GM12878 (cell line): ENCODE results near the gene PKP4. TPM values are rescaled to one million over a fixed set of nuclear protein-coding genes. Genes with fewer than 3 reads are reported as not detected.
"Not testable (repeated sequence)": the region's sequence is repeated elsewhere in the genome, so short reads cannot be mapped to it uniquely, and the experiment has no call there.

Experiments used
- ATAC-seq: fragments of 200-7000 bp; cut with Tn5 transposase; 3 replicates; pipeline ENCODE4 v1.9.1; 2020; ENCODE audit warnings: mild to moderate bottlenecking, moderate library complexity
- BruUV-seq: library from RNA; stranded (reverse); fragments of 400-500 nt; replicated peaks from 2 replicates; lab custom pipeline; 2021; lab: Mats Ljungman, UMichigan
- CTCF ChIA-PET: fragments of 300-600 bp; sonication (Branson Sonifier 250); formaldehyde crosslinking; extraction: SDS; loops from one replicate; lab custom pipeline; 2021; ENCODE audit warnings: inconsistent platforms; lab: Yijun Ruan, JAX
- POLR2A ChIA-PET: fragments of 350-600 bp; formaldehyde crosslinking; extraction: SDS; loops from one replicate; lab custom pipeline; 2021; ENCODE audit warnings: inconsistent platforms; lab: Charles Lee
- RAD21 ChIA-PET: fragments of 300-600 bp; sonication (Branson Sonifier 250); formaldehyde crosslinking; loops from one replicate; lab custom pipeline; 2023; ENCODE audit warnings: antibody characterized with exemption; ENCODE audit not compliant: unreplicated experiment; lab: Charles Lee
- SMC1A ChIA-PET: fragments of 300-600 bp; sonication (Branson Sonifier 250); formaldehyde crosslinking; loops from one replicate; lab custom pipeline; 2023; ENCODE audit not compliant: unreplicated experiment, uncharacterized antibody; lab: Charles Lee
- DNase-seq: peaks from one replicate; pipeline ENCODE4 v3.0.0-alpha.2; 2011; ENCODE audit warnings: low read depth, low spot score
- FAIRE-seq: peaks from 3 replicates; lab custom pipeline; 2011; peaks lifted over from hg19 to GRCh38; lab: Jason Lieb, UNC
- H2AFZ ChIP-seq: 2 replicates; pipeline ENCODE4 v1.6.0; 2011; ENCODE audit warnings: low read depth, low read length, control low read depth; ENCODE audit not compliant: control insufficient read depth
- H3K27ac ChIP-seq: 2 replicates; pipeline ENCODE4 v1.5.1; 2011; ENCODE audit warnings: control low read depth; ENCODE audit not compliant: control insufficient read depth, insufficient read depth
- H3K27me3 ChIP-seq, 2 experiments: replicated peaks in 1 of 2; 2 replicates each; pipeline versions ENCODE4 v1.6.0 to v1.6.1; 2011; ENCODE audit warnings: low read length in 1 of 2; ENCODE audit not compliant: control insufficient read depth in 2 of 2, insufficient read depth in 2 of 2
- H3K36me3 ChIP-seq, 2 experiments: 2 replicates each; pipeline ENCODE4 v1.5.1; 2011; ENCODE audit warnings: low read length in 1 of 2; ENCODE audit not compliant: control insufficient read depth in 2 of 2, insufficient read depth in 2 of 2
- H3K4me1 ChIP-seq: 2 replicates; pipeline ENCODE4 v1.6.1; 2011; ENCODE audit warnings: mild to moderate bottlenecking, low read length, moderate library complexity, mixed read lengths; ENCODE audit not compliant: control insufficient read depth, insufficient read depth
- H3K4me2 ChIP-seq: 2 replicates; pipeline ENCODE4 v1.6.0; 2011; ENCODE audit warnings: control low read depth; ENCODE audit not compliant: control insufficient read depth, insufficient read depth
- H3K4me3 ChIP-seq: fragments of 200-600 bp; sonication (generic); 2 replicates; pipeline ENCODE4 v1.5.1; 2016
- H3K79me2 ChIP-seq: 2 replicates; pipeline ENCODE4 v1.6.0; 2011; ENCODE audit warnings: low read length; ENCODE audit not compliant: control insufficient read depth, insufficient read depth
- H3K9ac ChIP-seq: 2 replicates; pipeline ENCODE4 v1.8.0; 2011; ENCODE audit warnings: low read length, control low read depth, mixed read lengths; ENCODE audit not compliant: control insufficient read depth, insufficient read depth
- H3K9me3 ChIP-seq: replicated peaks from 3 replicates; pipeline ENCODE4 v1.5.1; 2011; ENCODE audit warnings: mild to moderate bottlenecking, low read length; ENCODE audit not compliant: control insufficient read depth, insufficient read depth
- H4K20me1 ChIP-seq: 2 replicates; pipeline ENCODE4 v1.6.0; 2011; ENCODE audit not compliant: control insufficient read depth, insufficient read depth
- ESRRA ChIP-seq: IDR thresholded peaks from 2 replicates; pipeline ENCODE4 v1.6.1; 2012; ENCODE audit warnings: mild to moderate bottlenecking, low read length, improper control_type of control experiment
- IKZF1 ChIP-seq: fragments of 450-650 bp; conservative IDR thresholded peaks from 2 replicates; pipeline ENCODE4 v1.6.1; 2017; ENCODE audit warnings: antibody characterized with exemption, mild to moderate bottlenecking
- JUND ChIP-seq: IDR thresholded peaks from 2 replicates; pipeline ENCODE4 v1.6.1; 2012; ENCODE audit warnings: low read depth, mild to moderate bottlenecking, low read length, improper control_type of control experiment, moderate library complexity
- KLF5 ChIP-seq: fragments of 450-650 bp; IDR thresholded peaks from 2 replicates; pipeline ENCODE4 v1.6.1; 2014; ENCODE audit warnings: mild to moderate bottlenecking; ENCODE audit not compliant: partially characterized antibody
- POLR2AphosphoS2 ChIP-seq: IDR thresholded peaks from 2 replicates; pipeline ENCODE4 v1.6.1; 2011; ENCODE audit warnings: low read depth, mild to moderate bottlenecking, low read length, improper control_type of control experiment, moderate library complexity
- SRF ChIP-seq, 2 experiments: IDR thresholded peaks; 2 replicates each; pipeline ENCODE4 v1.6.1; 2011; ENCODE audit warnings: low read depth in 2 of 2, low read length in 2 of 2, mild to moderate bottlenecking in 1 of 2, moderate library complexity in 1 of 2
- STAT1 ChIP-seq: fragments of 450-650 bp; conservative IDR thresholded peaks from 2 replicates; pipeline ENCODE4 v1.6.1; 2014; ENCODE audit warnings: antibody characterized with exemption, mild to moderate bottlenecking
- WGBS: methylation state at CpG from one replicate; pipeline ENCODE4 v1.1.6; 2016; ENCODE audit warnings: low lambda C conversion rate; ENCODE audit not compliant: insufficient replicate concordance, insufficient coverage; ENCODE audit errors: missing lambda C conversion rate; 5-methylcytosine and 5-hydroxymethylcytosine counted together
- in situ Hi-C: fragments of 300-500 bp; cut with MboI; formaldehyde crosslinking; loops from 9 replicates; pipeline ENCODE4 v1.14.3; 2018; ENCODE audit warnings: mixed read lengths
- intact Hi-C: fragments of 100-400 bp; cut with micrococcal nuclease; formaldehyde crosslinking; loops from one replicate; pipeline ENCODE4 v1.14.2; 2022; ENCODE audit not compliant: unreplicated experiment
- polyA plus RNA-seq, 11 experiments: library from polyadenylated mRNA; depleted of rRNA in 4 of 11; unstranded in 6 of 11; stranded (reverse) in 5 of 11; fragments of >200 nt; fragmentation: Nextera tagmentation in 4 of 11; fragmentation: Illumina TruSeq in 1 of 11; extraction: Ambion mirVana in 4 of 11; extraction: Trizol in 1 of 11; gene quantifications; 1 replicate in 1 of 11; 2 replicates in 10 of 11; pipeline versions ENCODE4 v1.2.1 to v1.2.3, GENCODE V29; 2011 to 2016; ENCODE audit warnings: inconsistent platforms in 2 of 11, missing spikeins in 2 of 11, low read depth in 1 of 11
- total RNA-seq, 4 experiments: library from RNA; depleted of rRNA in 3 of 4; stranded (reverse); fragments of >200 nt in 3 of 4; fragmentation: Illumina TruSeq in 1 of 4; extraction: Trizol in 1 of 4; gene quantifications; 2 replicates each; pipeline versions ENCODE4 v1.2.1 to v1.2.3, GENCODE V29; 2013 to 2021

Gene PKP4
- total and polyA plus RNA-seq, 10 of the 15 experiments (the other 5 are each of a cell fraction or from before 2014, with no cell fraction given): 4.8 to 35.8 (median 17.7) TPM

DNA sequence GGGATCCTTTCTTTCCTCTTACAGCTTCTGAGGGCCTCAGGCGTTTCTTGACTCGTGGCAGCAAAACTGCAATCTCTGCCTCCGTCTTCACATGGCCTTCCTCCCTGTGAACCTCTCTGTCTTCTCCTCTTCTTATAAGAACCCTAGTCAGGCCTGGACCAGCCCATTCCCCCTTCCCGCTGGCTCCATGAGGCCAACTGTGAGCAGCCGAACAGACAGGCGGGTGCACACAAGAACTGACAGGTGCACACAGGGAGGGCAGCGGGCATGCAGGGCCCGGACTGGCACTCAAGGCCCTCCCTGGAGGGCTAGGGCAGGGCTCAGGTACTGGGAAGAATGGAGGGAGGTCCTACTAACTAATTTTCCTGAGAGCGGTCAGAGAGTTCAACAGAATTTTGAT is 246.0 kb downstream of the PKP4 start (continued):
- no peak for TF ChIP-seq ESRRA
- no peak for TF ChIP-seq STAT1
- no peak for TF ChIP-seq IKZF1
- TF ChIP-seq SRF (IDR thresholded peaks at IDR 0.05; ENCODE audit: low read depth in 2 of 2, low read length in 2 of 2): no peak
- no peak for TF ChIP-seq JUND
- no peak for TF ChIP-seq KLF5
- no peak for TF ChIP-seq POLR2AphosphoS2

DNA sequence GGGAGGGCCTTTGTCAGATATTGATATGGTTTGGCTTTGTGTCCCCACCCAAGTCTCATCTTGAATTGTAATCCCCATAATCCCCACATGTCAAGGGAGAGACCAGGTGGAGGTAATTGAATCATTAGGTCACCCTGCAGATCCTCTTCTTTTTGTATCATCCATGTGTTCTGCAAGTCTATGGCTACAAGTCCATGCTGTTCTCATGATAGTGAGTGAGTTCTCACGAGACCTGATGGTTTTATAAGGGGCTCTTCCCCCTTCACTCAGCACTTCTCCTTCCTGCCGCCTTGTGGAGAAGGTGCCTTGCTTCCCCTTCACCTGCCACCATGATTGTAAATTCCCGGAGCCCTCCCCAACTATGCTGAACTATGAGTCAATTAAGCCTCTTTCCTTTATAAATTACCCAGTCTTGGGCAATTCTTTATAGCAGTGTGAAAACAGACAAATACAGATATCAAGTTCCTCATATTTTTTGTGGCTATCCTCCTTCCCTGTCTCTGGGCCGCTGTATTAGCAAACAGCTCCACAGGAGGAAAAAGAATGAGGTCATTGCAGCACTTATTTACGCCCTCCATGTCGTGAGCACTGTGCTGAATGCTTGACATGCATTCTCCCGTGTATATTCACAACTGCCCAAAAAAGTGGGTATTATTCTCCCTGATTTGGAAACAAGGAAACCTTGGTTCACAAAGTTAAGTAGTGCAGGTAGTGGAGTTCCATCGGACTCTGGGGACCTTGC is 248.1 kb downstream of the PKP4 start:
- RAD21 ChIA-PET: not testable (repeated sequence)

More for the DNA sequence above, 248.1 kb downstream of the PKP4 start:
- BruUV-seq, H4K20me1 ChIP-seq, H3K4me1 ChIP-seq, H3K9ac ChIP-seq, H3K4me3 ChIP-seq, H3K36me3 ChIP-seq, CTCF ChIA-PET, H2AFZ ChIP-seq, H3K9me3 ChIP-seq, FAIRE-seq, SMC1A ChIA-PET, H3K27me3 ChIP-seq, DNase-seq, POLR2A ChIA-PET, H3K27ac ChIP-seq, intact Hi-C loops, ATAC-seq, H3K79me2 ChIP-seq, H3K4me2 ChIP-seq, in situ Hi-C loops: not testable (repeated sequence)
- 33% methylated on average over 8 of the region's 8 CpGs for WGBS
